ENCODE measurements around the gene IFT22.

DNA sequence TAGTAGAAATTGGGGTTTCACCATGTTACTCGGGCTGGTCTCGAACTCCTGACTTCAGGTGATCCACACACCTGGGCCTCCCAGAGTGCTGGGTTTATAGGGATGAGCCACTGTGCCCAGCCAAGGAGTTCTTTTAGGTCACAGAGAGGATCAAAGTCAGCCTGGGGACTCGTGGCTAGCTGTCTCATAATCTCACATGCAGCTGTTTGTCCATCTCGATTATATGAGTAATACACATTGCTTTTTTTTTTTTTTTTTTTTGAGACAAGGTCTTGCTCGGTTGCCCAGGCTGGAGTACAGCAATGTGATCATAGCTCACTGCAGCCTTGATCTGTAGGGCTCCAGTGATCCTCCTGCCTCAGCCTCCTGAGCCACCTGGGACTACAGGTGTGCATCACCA lies 2.2 kb downstream of the IFT22 start:
- TF ChIP-seq YY1 (IDR thresholded peaks at IDR 0.05; ENCODE audit: insufficient read depth, insufficient read length) (no peak), ZNF274 (IDR thresholded peaks at IDR 0.05; ENCODE audit: low read depth, low read length) (no peak)
